Uterus (tissue), 4 donors: ENCODE measurements around the gene DST. TPM values are rescaled to one million over a fixed set of nuclear protein-coding genes. Genes with fewer than 3 reads are reported as not detected.
A peak's percentile ranks its signal among the peaks of the same experiment; 100 is the strongest.

Experiments
- DNase-seq, 2 donors: peaks; one replicate each; pipeline ENCODE4 v3.0.0-alpha.2; 2019 to 2020
- H3K27ac ChIP-seq, 2 donors: fragments of 200-600 bp; sonication (generic); 1 replicate in 1 of 2; 2 replicates in 1 of 2; pipeline ENCODE4 v1.5.1; 2016 to 2018
- H3K27me3 ChIP-seq, 2 donors: fragments of 200-600 bp; sonication (generic); one replicate each; pipeline ENCODE4 v1.5.1; 2018 to 2019; ENCODE audit warnings: control low read depth in 1 of 2
- H3K36me3 ChIP-seq, 2 donors: fragments of 200-600 bp; sonication (generic); one replicate each; pipeline ENCODE4 v1.5.1; 2019; ENCODE audit warnings: control low read depth in 1 of 2
- H3K4me1 ChIP-seq, 2 donors: fragments of 200-600 bp; sonication (generic); one replicate each; pipeline ENCODE4 v1.5.1; 2018 to 2019; ENCODE audit warnings: control low read depth in 1 of 2
- H3K4me3 ChIP-seq, 2 donors: fragments of 200-600 bp; sonication (generic); 1 replicate in 1 of 2; 2 replicates in 1 of 2; pipeline ENCODE4 v1.5.1; 2018 to 2019; ENCODE audit warnings: mild to moderate bottlenecking in 1 of 2
- H3K9me3 ChIP-seq, 2 donors: fragments of 200-600 bp; sonication (generic); one replicate each; pipeline ENCODE4 v1.5.1; 2019; ENCODE audit warnings: control low read depth in 1 of 2
- POLR2A ChIP-seq, 2 donors: fragments of 450-650 bp; IDR thresholded peaks; one replicate each; pipeline ENCODE4 v1.6.1; 2016; ENCODE audit warnings: antibody characterized with exemption in 2 of 2, mild to moderate bottlenecking in 1 of 2, moderate library complexity in 1 of 2
- intact Hi-C: fragments of 100-400 bp; cut with DNase I; formaldehyde crosslinking; loops from one replicate; pipeline ENCODE4 v1.15.1; 2023; ENCODE audit warnings: low total_unique reads
- total RNA-seq, 4 donors: library from RNA; depleted of rRNA in 3 of 4; stranded (reverse); fragments of >200 nt in 3 of 4; gene quantifications; one replicate each; pipeline versions ENCODE4 v1.1.0 to v1.2.4, GENCODE V29; 2014 to 2023
- TF ChIP-seq, protein P1 (sequence below), 4 experiments: fragments of 200-600 bp in 2 of 4; fragments of 450-650 bp in 2 of 4; sonication (generic) in 2 of 4; IDR thresholded peaks; one replicate each; pipeline ENCODE4 v1.5.1; 2016 to 2019; ENCODE audit warnings: antibody characterized with exemption in 4 of 4, mild to moderate bottlenecking in 2 of 4, moderate library complexity in 1 of 4
- donor health status: DM: yes; HTN: yes; CAD: no.

DST gene
- total RNA-seq, 4 donors from 2014 or later = 307 to 809 (median 516) TPM

DNA sequence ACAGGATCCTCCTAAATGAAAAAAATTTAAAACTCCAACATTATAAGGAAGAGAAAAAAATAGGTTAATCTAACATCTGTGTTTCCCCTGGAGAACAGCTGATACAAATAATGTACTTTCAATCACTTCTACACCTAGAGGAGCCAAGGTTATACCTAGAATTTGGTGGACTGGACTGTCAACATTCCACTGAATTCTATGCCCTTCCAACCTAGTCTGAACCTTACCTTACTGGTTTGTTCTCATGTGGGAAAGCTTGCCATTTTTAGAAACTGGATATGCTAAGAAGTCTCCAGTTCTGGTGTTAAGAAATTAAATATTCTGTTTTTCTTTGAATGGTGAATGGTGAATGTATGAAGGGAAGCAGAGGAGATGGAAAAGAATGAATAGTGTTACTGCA is 162.4 kb downstream of the DST start:
- Histone ChIP-seq H3K4me1 (peaks cover 0 to 8% of the 10 kb centered on the region in 2 donors), H3K4me3 (no peak overlapping the region), H3K27me3 (no peaks in the 10 kb centered on the region), H3K27ac (no peak overlapping the region), H3K9me3 (no peaks in the 10 kb centered on the region), H3K36me3 (no peaks in the 10 kb centered on the region)
- intact Hi-C loops = no loop called here
- no peak for DNase-seq
- no peak for TF ChIP-seq POLR2A (IDR thresholded peaks at IDR 0.05)
- TF ChIP-seq, protein P1, sequence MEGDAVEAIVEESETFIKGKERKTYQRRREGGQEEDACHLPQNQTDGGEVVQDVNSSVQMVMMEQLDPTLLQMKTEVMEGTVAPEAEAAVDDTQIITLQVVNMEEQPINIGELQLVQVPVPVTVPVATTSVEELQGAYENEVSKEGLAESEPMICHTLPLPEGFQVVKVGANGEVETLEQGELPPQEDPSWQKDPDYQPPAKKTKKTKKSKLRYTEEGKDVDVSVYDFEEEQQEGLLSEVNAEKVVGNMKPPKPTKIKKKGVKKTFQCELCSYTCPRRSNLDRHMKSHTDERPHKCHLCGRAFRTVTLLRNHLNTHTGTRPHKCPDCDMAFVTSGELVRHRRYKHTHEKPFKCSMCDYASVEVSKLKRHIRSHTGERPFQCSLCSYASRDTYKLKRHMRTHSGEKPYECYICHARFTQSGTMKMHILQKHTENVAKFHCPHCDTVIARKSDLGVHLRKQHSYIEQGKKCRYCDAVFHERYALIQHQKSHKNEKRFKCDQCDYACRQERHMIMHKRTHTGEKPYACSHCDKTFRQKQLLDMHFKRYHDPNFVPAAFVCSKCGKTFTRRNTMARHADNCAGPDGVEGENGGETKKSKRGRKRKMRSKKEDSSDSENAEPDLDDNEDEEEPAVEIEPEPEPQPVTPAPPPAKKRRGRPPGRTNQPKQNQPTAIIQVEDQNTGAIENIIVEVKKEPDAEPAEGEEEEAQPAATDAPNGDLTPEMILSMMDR (IDR thresholded peaks at IDR 0.05) = no peak

DNA sequence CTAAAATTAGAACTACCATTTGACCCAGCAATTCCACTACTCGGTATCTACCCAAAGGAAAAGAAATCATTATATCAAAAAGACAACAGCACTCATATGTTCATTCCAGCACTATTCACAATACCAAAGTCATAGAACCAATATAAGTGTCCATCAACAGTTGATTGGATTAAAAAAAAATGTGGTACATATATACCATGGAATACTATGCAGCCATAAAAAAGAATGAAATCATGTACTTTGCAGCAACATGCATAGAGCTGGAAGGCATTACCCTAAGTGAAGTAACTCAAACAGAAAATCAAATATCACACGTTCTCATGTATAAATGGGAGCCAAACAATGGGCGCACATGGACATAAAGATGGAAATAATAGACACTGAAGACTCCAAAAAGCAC is 163.3 kb downstream of the DST start:
- H3K4me3 ChIP-seq = no peak overlapping the region
- no peaks in the 10 kb centered on the region for H3K27me3 ChIP-seq
- TF ChIP-seq, protein P1 (IDR thresholded peaks at IDR 0.05) = no peak
- no peak for TF ChIP-seq POLR2A (IDR thresholded peaks at IDR 0.05)
- H3K9me3 ChIP-seq = no peaks in the 10 kb centered on the region
- intact Hi-C loops = no loop called here
- H3K4me1 ChIP-seq = no peaks in the 10 kb centered on the region
- no peak overlapping the region for H3K27ac ChIP-seq
- DNase-seq = no peak
- no peaks in the 10 kb centered on the region for H3K36me3 ChIP-seq

DNA sequence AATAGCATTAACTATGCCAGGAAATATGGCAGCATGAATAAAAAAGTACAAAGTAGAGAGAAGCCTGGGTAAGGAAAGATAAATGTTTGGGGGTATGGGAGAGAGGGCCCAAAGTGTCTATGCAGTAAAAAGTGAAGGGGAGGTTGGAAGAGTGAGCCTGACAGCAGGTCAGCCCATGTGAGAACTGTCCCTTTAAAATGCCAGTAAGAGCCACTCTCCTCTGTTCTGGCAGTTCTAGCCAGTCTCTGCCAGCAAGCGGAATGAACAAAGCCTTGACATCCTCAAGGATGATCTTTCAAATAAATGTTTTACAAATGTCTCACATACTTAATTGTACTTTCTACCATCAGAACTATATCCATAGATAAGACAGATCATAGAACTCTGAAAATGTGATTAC is 164.5 kb downstream of the DST start:
- intact Hi-C loops = no loop called here
- TF ChIP-seq POLR2A (IDR thresholded peaks at IDR 0.05) = no peak
- Histone ChIP-seq H3K4me1 (no peaks in the 10 kb centered on the region), H3K36me3 (no peaks in the 10 kb centered on the region), H3K4me3 (no peak overlapping the region), H3K27me3 (no peaks in the 10 kb centered on the region), H3K27ac (no peak overlapping the region), H3K9me3 (no peaks in the 10 kb centered on the region)
- no peak for DNase-seq

DNA sequence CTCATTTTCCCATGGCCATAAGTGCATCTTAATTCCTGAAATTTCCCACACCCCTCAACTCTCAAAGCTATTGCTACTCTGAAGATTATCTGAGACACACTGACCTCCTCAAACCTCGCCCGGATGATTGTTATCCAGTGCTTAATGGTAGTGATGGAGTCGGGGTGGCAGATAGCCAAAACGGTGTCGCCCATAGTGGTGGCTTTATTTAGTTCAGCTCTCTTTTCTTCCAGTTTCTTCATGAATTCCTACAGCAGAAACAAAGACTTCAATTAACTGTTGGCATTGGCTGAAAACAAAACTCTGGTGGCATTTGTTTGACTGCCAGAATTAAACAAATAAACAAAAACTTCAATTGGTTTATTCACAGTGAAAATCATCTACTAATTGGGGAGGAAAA is 165.4 kb downstream of the DST start:
- Histone ChIP-seq H3K27ac (peak overlapping the region in 1 of 2 donors; percentile 0), H3K36me3 (no peaks in the 10 kb centered on the region), H3K4me3 (no peak overlapping the region), H3K9me3 (no peaks in the 10 kb centered on the region), H3K4me1 (no peaks in the 10 kb centered on the region), H3K27me3 (no peaks in the 10 kb centered on the region)
- intact Hi-C loops = no loop called here
- TF ChIP-seq, protein P1 (IDR thresholded peaks at IDR 0.05) = no peak
- no peak for TF ChIP-seq POLR2A (IDR thresholded peaks at IDR 0.05)
- DNase-seq = no peak

DNA sequence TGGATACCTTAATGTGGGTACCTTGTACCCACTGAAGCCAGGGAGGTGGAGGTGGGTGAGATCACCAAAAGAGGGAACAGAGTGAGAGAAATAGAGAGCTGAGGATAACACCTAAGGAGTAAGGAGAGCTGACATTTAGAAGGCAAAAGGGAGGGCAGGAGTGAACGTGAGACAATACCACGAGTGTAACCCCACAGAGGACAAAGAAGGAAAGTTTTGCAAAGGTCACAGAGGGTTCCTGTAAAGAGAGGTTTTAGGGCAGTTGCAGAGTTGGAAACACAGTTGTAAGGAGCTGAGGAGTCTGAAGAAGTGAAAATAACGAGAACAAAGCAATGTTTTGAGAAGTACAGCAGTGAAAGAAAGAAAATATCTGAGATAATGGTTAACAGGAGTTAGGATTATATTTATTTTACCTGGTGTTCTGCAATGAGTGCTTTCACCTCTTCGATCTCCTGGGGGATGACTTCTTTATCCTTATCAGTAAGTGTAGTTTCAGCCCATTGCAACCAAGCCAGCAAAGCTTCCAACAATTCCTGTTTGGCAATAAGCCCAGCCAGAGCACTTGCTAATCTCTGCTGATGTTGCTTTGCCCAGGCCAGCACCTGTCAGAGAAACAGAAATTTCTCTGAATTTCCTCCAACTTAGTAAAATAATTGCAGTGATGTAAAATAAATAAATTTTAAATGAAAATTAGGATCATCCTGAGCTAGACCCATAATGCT is 166.8 kb downstream of the DST start:
- intact Hi-C loops = no loop called here
- no peaks in the 10 kb centered on the region for H3K27me3 ChIP-seq
- TF ChIP-seq, protein P1 (IDR thresholded peaks at IDR 0.05) = no peak
- TF ChIP-seq POLR2A (IDR thresholded peaks at IDR 0.05) = no peak
- no peaks in the 10 kb centered on the region for H3K36me3 ChIP-seq
- H3K4me1 ChIP-seq = no peaks in the 10 kb centered on the region
- no peak overlapping the region for H3K4me3 ChIP-seq
- no peaks in the 10 kb centered on the region for H3K9me3 ChIP-seq
- peak; percentile 33 to 51 for DNase-seq
- H3K27ac ChIP-seq = peak overlapping the region; percentile 8 to 17
